Measurements from ENCODE around the gene KCNIP3.

The KCNIP3 gene

DNA sequence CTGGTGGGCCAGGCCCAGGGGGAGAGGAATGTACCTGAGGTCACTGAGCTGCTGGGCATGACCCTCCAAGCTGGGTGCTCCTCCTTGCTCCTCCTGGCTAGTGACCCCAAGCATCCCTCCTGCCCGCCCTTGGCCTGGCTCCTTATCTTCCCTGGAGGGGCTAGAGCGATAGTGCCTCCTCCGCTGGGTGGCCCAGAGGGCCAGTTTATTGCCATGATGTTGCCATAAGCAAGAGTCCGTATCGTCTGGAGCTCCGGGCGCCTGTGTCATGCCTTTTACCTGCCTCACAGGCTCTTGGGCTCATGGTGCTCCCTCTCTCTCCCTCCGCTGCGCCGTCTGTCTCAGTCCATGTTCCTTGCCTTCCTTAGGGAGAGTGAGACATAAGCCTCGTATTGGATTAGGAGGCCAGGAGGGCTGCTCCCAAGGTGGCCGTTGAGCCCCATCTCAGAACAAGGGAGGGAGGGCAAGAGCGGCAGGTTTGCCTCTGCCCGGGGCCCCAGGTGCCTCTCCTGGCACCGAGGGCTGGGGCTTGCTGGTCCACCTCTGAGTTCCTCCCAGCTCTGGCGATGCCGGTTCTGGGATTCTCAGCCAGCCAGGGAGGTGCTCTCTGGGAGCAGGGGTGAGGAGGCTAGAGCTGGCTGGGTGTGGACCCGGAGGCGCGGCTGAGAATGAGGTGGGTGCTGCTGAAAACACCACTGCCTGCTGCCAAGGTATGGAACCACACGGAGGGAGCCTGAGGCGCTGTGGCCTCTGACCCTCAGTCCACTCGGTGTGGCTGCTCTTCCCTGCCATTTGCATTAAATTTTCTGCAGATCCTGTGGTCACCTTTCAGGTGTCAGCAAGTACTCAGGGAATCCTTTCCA is 22.6 kb downstream of the KCNIP3 start:
- intact Hi-C loops (cut with DNase I): no loop called here
- DNase-seq: no peak

DNA sequence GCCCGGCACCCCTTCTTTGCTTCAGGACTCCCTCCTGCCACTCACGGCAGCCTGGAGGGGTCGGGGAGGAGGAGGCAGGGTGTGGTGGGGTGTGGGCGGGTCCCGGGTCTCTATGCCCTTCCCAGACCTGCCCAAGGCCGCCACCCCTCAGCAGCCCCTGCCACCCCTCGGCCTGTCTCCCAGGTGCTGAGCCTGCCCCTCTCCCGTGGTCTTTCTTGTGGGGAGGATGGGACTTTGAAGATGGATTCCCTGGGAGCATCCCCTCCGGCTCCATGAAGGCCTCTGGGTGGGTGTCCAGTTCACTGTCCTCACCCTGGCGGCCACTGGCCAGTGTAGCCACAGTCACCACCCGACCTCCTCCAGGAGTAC is 23.2 kb downstream of the KCNIP3 start:
- intact Hi-C loops (cut with DNase I): no loop called here
- DNase-seq: no peak

DNA sequence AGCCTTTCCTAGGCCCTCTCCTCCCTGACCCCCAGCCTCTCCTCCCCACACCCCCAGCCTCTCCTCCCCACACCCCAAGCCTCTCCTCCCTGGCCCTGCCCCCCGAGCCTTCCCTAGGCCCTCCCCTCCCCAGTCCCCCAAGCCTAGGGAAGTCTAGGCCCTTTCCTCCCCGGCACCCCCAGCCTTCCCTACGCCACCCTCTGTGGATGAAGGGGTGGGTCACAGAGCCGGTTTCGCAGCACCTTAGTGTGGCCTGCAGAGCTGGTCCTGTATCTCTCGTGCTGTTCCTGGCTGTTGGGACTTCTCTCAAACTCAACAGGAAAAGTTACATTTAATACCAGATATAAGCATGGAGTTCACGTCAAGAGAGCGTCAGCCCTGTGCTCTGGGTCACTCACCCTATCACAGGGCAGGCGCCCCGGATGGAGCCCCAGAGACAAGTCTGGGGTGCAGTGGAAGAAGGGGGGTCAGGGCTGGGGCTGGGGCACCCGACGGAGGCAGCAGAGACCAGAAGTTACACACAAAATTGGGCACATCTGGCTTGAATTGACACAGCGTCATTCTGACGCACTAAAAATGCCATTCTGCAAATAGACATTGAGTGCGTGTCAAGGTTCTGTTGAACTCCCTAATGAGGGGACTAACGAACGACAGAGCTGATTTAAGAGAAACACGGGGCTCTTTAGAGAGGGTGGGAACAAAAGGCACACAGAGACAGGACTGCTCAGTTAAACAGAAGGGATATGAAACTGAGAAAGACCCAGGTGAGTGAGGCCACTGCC is 24.0 kb downstream of the KCNIP3 start:
- no peak for DNase-seq
- intact Hi-C loops (cut with DNase I): no loop called here

DNA sequence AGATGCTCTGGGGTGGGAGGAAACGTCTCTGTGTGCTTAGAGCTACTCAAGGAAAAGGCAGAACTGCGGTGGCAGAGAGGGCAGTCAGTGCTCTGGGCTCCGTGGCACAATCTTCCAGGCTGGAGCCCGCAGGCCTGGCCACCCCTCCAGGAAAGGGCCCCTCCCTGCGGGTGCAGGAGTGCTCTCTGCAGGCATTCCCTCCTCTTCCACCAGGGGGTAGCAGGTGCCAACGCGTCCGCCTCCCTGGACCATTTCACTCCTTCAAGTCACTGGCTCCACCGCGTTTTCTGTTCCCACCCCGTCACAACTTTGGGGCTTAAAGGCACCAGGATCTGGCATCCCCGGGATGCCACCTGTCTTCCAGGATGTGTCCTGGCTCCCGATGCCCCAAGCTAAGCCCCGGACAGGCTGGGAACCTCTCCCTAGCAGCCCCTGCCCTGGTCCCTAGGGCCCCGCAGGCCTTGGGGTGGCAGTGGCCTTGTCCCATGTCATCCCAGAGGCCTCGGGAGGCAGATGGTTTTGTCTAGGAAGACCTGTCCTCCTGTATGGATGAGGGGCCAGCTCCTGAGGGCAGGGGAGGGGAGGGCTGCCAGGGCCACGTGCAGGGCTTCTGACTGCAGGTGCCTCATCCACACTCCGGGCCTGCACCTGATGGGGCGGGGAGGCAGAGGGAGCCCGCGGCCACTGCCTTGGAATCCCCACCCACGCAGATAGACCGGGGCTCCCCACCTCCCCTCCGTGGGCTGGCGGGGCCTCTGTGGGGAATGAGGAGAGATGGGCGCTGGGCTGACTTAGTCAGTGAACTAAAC is 26.4 kb downstream of the KCNIP3 start:
- DNase-seq: peak in 15 of 42 donors; percentile 45 to 77 (median 57)
- intact Hi-C loops (cut with DNase I): no loop called here

DNA sequence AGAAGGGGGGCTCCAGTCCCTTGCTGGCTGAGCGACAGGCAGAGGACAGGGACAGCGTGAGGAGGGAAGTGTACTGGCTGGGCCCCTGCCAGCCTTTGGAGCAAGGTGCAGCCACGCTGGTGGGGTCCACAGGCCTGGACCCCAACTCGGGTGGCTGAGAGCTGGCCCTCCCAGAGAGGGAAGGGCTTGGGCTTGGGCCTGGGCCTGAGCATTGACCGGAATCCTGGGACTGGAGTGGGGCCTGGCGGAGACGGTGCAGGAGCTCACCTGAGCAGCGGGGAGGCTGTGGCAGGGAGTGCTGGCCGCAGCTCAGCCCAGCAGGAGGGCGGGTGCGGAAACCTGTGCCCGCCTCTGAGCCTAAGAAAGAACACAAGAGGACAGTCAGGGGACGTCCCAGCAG is 27.9 kb downstream of the KCNIP3 start:
- intact Hi-C loops (cut with DNase I): no loop called here
- no peak for DNase-seq

DNA sequence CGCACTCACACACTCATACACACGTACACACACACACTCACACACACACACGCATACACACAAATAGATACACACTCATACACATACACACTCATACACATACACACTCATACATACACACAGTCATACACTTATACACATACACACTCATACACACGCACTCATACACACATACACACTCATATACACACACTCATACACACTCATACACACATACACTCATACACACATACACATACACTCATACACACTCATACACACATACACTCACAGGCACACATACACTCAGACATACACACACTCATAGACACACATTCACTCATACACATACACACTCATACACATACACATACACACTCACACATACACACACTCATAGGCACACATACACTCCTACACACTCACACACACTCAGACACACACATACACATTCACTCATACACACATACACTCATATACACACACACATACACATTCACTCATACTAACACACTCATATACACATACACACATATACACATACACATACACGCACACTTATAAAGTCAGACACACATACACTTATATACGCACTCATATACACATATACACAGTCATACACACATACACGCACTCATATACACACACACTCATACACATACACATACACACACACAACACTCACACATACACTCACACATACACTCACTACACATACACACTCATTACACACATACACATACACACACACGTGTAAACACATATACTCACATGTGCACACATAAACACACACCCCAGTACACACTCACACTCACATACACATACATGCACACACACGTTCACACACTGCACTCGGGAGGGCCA is 28.7 kb downstream of the KCNIP3 start:
- DNase-seq: no peak
- intact Hi-C loops (cut with DNase I): no loop called here

DNA sequence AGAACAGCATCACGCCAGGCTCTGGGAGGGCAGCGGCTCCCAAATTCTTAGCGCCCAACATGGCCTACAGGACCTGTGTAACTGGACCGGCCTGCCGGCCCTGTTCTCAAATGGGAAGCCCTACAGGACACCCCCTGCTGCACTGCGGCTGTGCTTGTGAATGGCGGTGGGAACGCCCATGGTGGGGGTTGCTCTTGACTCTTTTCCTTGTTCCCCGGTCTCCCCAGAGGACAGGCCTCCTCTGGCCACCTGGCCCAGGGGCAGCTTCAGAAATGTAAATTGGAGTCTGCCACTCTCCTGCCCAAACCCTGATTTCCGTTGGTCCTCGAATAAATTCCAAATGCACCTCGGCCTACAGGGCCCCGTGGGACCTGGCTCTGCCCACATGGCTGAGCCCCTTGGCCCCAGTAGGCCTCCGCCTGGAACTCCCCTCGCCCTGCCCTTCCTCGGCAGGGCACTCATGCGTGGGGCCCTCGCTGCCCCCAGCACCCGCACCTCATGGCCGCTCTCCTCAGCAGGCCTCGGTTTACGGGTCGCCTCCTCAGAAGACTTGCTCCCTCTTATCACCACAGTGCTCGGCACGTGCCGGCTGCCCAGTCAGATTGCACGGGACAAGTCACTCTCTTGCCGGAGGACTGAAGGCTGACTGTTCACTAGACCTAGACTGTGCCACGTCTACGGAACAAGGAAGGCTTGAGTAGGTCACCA is 29.4 kb downstream of the KCNIP3 start:
- no peak for DNase-seq
- intact Hi-C loops (cut with DNase I): no loop called here

DNA sequence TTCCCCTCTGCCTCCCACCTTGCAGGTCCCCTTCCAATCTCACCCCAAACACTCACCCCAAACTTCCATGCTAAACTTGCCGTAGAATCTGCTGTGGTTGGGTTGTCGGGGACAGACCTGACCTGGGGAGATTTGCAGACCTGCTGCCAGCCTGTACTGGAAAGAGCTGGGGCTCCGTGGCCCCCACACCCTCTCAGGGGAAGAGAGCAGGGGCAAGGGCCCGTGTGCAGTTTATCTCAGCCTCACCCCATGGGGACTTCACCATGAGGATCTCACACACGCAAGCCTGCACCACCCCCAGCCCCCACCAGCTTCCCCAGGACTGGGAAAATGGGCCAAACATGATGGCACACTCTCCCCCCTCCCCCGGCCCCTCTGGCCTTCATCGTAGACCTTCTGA is 30.7 kb downstream of the KCNIP3 start:
- intact Hi-C loops (cut with DNase I): no loop called here
- DNase-seq: no peak

DNA sequence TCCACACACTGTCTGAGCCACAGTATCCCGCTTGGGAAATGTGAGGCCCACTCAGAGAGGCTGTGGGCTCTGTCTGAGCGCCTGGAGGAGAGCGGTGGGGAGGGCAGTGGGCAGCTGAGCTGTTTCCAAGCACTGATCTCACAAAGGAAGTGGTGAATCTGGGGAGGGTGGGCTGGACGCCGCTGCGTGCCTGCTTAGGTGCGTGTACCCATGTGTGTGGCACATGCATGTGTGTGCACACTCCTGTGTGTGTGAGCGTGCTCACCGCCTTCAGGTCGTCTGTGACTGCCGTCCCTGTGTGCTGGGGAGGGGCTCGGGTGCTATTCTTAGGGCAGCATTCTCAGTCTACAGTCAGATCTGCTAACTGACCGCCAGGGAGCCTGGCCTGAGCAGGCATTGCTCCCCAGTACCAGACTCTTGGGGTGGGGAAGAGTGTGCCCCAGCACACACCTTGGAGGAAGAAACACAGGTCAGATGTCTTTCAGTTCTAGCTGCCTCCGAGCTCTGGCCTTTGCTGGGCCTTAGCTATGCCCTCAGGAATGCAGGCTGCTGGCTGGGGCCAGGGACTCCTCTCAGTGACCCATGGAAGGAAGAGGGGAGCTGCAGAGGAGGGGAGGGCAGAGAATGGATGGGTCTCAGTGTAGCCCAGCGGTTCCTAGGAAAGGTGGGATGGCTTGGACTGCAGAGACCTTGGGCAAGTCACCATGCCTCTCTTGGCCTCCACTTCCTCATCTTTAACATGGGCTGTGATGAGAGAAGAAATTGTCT is 31.4 kb downstream of the KCNIP3 start:
- intact Hi-C loops (cut with DNase I): no loop called here
- no peak for DNase-seq

DNA sequence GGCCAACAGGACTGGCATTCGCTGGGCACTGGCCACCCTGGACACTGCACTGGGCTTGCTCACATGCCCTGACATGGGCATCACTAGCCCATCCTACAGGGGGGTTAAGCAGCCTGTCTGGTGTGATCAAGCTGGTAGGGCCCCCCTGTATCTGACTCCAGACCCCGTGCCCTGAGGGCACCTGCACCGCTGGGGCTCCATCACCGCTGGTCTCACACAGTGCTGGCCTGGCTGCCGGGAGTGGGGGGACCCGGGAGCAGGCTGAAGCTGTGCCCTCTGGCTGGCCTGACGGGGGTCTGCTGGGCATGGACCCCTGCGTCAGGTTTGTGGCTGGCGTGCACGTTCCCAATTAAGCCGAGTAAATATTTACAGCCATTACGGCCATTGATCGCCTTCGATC is 32.3 kb downstream of the KCNIP3 start:
- intact Hi-C loops (cut with DNase I): no loop called here
- no peak for DNase-seq

DNA sequence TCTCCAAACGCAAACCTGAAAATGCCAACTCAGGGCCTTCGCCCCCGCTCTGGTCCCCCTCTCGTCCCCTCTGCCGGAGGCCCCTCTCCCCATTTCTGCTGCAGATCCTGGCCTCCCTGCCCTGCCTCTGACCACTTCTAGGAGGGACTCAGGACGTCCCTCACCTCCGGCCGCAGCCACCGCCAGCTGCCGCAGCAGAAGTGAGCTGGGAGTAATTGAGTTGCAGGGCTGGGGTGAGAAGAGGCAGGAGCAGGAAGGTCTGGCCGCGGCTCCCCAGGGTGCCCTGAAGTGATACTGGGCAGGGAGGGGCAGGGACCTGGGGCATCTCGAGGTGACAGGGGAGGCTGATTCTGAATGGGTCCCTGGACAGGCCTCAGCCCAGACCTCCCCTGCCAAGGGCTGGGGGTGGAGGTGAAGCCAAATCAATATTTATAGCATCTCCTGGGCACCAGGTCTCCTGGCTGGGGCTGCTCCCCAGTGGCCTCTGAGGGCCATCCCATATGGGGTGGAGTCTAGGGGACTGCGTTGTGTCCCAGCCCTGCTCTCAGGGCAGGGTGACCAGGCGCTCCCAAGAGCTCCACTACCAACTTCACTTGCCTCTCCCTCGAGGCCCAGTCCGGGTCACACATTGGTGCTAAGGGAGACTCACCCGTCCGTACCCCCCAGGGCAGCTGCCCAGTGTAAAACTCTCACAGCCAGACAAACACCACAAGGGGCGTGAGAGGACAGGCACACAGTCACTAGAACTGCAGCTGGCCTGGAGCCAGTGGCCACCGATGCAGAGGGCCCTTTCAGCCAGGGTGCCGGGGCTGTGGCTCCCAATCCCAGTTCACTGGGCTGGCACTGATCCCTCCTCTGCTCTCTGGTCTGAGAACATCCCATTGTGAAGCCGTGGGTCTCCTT is 33.0 kb downstream of the KCNIP3 start:
- intact Hi-C loops (cut with DNase I): no loop called here
- peak; percentile 30 to 89 (median 69) for DNase-seq

DNA sequence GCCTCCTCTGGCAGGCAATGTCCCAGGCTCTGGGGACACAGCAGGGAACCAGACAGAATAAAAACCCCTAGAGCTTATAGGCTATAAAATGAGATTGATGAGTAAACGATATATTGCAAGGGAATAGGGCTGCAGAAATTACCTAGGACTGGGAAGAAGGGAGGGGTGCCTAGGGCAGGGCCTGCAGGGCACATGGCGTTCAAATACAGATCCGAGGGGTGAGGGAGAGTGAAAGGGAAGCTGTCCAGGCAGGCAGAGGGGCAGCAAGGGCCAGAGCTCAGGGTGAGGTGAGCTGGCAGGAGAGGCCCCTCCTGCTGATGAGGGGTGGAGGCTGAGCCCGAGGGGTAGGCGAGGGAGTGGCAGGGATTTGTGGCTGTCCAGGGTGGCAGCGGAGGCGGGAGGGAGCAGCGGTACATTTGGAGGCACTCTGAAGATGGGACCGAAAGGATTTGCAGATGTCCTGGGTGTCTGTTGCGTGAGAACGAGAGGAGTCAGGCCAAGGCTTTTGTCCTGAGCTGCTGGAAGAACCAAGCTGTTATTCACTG is 33.7 kb downstream of the KCNIP3 start:
- intact Hi-C loops (cut with DNase I): no loop called here

DNA sequence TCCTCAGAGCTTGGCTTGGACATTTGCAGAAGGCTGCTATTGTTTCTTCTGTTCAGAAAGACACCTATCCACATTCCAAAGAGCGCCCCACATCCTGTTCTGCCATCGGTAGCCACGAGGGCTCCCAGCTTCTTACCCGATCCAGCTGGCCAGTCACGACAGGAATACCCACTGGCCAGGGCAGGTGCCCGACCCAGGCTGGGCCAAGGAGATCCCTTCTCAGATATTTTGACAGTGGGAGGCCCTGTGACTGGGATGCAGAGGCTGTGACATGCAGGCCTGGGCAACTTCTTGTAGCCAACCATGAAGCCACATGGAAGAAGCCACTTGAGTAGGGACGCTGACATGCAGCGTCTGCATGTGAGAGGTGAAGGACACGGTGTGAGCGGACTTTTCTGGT is 34.5 kb downstream of the KCNIP3 start:
- no peak for DNase-seq
- intact Hi-C loops (cut with DNase I): no loop called here

More for the DNA sequence above, 33.7 kb downstream of the KCNIP3 start:
- no peak for DNase-seq

DNA sequence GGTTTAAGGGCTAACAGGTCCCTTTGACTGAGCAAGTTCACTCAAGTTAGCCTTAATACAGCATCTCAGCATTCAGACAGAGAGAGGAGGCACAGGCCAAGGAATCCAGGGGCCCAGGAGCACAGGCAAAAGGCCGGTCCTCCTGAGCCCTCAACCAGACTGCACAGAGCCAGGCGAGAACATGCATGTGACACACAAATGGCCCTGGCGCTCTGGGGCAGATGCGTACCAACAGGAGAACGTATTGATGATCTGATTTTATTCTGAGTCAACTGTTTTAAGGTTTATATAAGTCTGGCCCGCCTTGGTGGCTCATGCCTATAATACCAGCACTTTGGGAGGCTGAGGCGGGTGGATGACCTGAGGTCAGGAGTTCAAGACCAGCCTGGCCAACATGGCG is 34.9 kb downstream of the KCNIP3 start:
- no peak for DNase-seq
- intact Hi-C loops (cut with DNase I): no loop called here

DNA sequence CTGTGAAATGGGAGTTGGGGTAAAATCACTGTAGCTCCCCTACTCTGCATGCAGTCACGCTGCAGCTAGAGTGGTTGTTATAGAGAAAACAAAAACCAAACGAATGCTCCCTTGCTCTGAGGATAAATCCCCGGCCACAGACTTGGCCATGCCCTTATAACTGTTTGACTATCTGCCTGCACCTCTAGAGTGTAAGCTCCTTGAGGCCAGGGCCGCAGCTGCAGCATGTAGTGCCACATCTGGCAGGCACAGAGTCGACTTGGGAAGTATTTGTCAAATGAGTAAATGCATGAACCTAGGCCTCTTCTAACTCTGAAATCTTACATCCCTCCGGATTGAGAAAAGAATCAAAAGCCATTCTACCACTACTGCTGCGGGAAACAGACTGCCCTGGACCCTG is 35.9 kb downstream of the KCNIP3 start:
- no peak for DNase-seq
- intact Hi-C loops (cut with DNase I): no loop called here

DNA sequence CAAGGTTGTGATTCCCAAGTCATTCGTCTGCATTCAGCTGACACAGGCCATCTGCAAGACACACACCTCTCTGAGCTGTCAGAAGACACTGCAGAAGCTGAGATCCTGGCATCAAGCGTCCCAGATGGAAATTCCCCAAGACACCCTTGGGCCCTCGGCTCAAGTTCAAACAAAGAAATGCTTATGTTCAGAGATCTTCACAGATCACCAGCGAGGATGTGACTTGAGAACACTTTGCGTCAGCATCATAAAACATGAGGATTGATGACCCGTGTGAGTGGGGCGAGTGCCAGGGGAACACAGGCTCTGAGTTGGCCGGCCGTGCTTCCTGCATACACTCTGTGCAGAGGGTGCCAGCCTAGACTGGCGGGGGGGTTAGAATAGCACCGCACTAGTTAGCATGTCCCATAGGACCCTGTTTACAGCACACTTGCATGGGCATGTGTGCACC is 36.8 kb downstream of the KCNIP3 start:
- intact Hi-C loops (cut with DNase I): no loop called here
- no peak for DNase-seq
